Activated CD4-positive, alpha-beta T cell treated with anti-CD3 and anti-CD28 coated beads, Interleukin-10, Interleukin-2, amounts not matched to agents 100 ng/mL and 50 ng/mL, durations not matched to agents 16 hours and 8 hours (primary cell): ENCODE measurements around the gene PAX6.
"Not testable (repeated sequence)": the region's sequence is repeated elsewhere in the genome, so short reads cannot be mapped to it uniquely, and the experiment has no call there.

Source experiments
- DNase-seq: peaks from one replicate; pipeline ENCODE4 v3.0.0-alpha.2; 2020

Gene PAX6

DNA sequence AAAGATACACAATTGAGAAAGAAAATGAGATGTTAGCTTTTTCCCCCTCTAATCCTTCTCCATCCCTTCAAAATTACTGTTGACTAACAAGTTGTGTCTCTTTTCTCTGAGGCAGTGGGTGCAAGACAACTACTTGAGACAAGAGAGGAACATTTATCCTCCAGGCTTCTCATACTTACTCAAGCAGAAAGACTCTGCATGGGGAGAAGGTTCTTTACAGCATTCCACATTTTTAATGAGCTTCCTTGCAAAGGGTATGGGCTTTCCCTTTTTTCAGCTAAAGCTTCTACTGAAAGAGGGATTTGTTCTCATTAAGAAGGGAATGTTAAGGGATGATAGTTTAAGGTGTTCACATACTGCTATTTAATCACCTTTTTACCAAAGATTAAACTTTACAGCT, 47.8 kb downstream of the PAX6 start:
- no peak for DNase-seq

DNA sequence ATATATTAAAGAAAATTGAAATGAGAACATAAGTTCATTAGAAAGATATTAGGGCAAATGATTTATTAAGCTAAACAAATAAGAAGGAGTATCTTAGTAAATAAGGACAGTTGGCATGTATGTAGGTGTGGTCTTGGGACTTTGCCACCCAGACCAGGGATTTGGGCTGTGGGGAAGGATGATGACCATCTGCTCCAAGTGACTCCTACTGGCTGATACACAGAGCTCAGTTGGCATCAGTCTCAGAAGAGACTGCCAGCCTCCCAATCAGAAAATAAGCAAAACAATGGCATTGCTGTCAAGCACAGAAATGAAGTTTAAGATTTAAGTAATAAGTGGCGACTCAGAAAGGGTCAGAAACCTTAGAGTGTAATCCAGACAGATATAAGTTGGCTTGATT, 49.5 kb downstream of the PAX6 start:
- no peak for DNase-seq

GRCh38 chr11:31757260-31757835, 53.8 kb downstream of the PAX6 start:
- DNase-seq, result no peak

GRCh38 chr11:31747581-31747980, 63.5 kb downstream of the PAX6 start:
- no peak for DNase-seq

DNA sequence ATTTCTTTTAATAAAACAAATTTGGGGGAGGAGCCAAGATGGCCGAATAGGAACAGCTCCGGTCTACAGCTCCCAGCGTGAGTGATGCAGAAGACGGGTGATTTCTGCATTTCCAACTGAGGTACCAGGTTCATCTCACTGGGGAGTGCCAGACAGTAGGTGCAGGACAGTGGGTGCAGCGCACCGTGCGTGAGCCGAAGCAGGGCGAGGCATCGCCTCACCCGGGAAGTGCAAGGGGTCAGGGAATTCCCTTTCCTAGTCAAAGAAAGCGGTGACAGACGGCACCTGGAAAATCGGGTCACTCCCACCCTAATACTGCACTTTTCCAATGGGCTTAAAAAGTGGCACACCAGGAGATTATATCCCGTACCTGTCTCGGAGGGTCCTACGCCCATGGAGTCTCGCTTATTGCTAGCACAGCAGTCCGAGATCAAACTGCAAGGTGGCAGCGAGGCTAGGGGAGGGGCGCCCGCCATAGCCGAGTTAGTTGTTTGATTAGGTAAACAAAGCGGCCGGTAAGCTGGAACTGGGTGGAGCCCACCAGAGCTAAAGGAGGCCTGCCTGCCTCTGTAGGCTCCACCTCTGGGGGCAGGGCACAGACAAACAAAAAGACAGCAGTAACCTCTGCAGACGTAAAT, 70.3 kb downstream of the PAX6 start:
- not testable (repeated sequence) for DNase-seq

DNA sequence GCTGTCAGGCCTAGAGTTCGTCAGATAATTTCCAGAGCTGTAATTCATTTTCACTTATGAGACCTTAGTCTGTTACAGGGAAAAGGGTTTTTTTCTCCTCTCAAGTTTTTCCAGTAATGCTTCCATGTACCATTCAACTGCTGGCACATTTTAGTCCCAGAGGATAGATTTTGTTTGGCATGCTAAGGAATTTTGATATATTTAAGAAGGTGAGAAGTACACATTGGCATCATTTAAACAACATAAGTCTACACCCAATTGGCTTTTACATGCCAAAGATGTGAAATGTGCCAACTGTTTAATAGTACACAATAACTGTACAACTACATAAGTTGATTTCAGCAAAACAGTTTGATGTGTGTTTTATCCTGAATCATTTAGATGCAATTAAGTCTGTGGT, 71.0 kb downstream of the PAX6 start:
- DNase-seq, result no peak
